AML-193 (cell line): ENCODE results near the gene MCTP1.

Experiments
- DNase-seq, 2 experiments: peaks; one replicate each; lab custom pipeline; 2025; lab: John Stamatoyannopoulos, UW

The MCTP1 gene

GRCh38 chr5:95284572-95285408 is at the start of gene MCTP1:
TSS of gene MCTP1 (minus strand) at chr5:95285094.
- DNase-seq = peak; percentile 28 to 29

GRCh38 chr5:95332158-95332557 is 47.3 kb upstream of the MCTP1 start:
- no peak for DNase-seq

- no peak for DNase-seq
Measured at GRCh38 chr5:95331358-95331757, 46.5 kb upstream of the MCTP1 start.

DNA sequence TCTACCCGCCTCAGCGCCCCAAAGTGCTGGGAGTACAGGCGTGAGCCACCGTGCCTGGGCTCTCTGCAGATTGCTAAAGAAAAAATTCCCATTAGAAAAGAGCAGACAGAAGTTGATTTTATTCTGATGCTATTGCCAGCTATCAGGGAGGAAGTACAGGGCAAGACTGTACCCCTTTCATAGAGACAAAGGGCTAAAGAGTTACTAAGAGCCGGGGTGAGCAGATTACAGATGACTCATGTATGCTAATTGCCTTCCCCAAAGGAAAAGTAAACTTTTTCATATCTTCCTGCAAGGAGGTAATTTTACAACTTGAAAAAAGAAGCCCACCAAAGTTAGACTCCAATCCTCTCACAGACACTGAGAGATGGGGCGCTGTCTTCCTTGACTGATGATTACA is 42.3 kb upstream of the MCTP1 start:
- no peak for DNase-seq

- DNase-seq = no peak
Measured at GRCh38 chr5:95317687-95318086, 32.8 kb upstream of the MCTP1 start.

- DNase-seq = no peak
Measured at GRCh38 chr5:95317085-95317484, 32.2 kb upstream of the MCTP1 start.

DNA sequence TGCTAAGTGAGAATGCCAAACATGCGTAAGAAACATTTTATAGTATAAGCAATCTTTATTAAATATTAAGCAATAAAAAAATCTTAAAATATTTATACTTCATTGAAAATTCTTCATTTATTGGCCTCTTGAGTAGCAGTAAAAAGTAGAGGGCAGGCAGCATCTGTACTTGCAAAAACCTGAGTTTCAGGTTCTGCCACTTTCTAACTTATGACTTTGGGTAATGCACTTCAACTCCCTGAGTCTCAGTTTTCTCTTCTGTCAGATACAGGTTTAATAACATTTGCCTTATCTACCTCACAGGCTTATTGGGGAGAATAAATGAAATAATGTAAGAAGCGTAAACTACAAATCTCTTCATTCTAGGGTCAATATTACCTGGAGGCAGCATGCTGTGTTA is 19.8 kb upstream of the MCTP1 start:
- DNase-seq = no peak

GRCh38 chr5:95298651-95299050 is 13.8 kb upstream of the MCTP1 start:
- DNase-seq = no peak

DNA sequence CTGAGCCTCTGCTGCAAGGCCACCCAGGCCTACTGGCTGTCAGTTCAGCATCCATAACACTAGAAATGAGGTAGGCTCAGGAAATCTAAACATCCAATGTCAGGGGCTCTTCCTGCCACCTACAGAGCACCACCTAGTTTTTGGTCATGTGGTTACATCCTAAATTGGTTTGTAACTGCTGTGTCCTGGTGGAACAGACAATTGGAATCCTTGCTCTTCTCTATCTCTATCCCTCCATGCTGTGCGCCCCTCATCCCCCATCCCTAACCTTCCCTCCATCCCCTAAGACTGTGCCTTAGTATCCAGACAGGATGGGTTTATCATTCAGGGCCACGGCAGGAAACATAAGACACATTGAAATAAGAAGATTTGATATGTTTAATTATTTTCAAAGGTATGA is 11.4 kb upstream of the MCTP1 start:
- no peak for DNase-seq

GRCh38 chr5:95285409-95285755 is 488 bp upstream of the MCTP1 start:
- no peak for DNase-seq

DNA sequence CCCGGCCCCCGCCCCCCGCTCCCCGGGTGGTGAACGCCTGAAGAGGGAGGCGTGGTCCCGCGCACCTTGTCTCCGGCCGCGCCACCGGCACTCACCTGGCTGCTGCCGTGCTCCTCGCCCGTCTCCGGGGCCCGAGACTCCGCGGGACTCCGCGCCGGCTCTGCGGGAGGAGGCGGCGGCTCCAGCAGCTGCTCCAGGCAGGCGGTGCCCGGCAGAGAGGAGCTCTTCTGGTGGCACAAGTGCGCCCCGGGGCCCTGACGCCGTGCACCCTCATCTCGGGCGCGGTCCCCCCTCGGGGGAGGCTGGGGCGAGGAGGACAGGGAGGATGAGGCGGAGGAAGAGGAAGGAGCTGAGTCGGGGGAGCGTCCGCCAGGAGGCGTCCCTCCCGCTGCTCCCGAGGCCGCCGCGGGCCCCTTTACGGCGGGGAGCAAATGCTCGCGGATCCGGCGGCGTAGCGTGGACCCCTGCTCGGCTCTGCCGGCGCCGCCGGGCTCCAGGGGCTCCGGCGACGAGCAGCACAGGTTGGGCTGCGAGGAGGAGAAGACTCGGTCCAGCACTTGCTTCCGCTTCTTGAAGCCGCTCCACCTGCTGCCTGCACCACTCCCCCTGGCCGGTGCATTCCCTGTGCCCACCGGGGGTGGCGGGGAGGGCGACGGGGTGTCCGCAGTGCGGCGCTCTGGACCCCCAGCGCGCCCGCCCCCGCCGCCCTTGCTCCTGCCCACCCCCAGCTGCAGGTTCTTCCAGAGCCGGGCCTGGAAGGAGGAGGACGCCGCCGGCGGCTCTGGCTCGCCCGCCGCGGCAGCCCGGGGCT is 928 bp downstream of the MCTP1 start:
- peak; percentile 43 to 46 for DNase-seq

GRCh38 chr5:95283022-95283615 is 1.8 kb downstream of the MCTP1 start:
- no peak for DNase-seq

DNA sequence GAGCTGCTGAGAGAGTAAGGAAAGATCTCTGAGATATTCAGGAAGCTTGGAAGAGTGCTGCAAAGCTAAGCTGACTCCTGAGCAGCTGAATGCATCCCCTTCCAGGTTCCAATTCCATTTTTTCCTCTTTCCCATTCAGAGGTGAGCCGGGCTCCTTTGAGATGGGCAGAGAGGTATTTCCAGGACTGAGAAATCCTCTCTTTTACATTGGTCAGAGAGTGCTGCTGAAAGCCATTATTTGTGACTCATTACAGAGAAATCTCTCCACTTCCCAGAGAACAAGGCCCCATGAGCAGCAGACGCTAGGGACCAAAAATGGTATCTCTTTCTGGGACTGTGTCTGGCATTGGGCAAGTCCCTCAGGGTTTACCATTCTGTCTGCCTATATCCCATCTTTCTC is 3.7 kb downstream of the MCTP1 start:
- DNase-seq = no peak

GRCh38 chr5:95280401-95281095 is 4.3 kb downstream of the MCTP1 start:
- no peak for DNase-seq

GRCh38 chr5:95274011-95274410 is 10.9 kb downstream of the MCTP1 start:
- DNase-seq = no peak

GRCh38 chr5:95272316-95272929 is 12.5 kb downstream of the MCTP1 start:
- no peak for DNase-seq

DNA sequence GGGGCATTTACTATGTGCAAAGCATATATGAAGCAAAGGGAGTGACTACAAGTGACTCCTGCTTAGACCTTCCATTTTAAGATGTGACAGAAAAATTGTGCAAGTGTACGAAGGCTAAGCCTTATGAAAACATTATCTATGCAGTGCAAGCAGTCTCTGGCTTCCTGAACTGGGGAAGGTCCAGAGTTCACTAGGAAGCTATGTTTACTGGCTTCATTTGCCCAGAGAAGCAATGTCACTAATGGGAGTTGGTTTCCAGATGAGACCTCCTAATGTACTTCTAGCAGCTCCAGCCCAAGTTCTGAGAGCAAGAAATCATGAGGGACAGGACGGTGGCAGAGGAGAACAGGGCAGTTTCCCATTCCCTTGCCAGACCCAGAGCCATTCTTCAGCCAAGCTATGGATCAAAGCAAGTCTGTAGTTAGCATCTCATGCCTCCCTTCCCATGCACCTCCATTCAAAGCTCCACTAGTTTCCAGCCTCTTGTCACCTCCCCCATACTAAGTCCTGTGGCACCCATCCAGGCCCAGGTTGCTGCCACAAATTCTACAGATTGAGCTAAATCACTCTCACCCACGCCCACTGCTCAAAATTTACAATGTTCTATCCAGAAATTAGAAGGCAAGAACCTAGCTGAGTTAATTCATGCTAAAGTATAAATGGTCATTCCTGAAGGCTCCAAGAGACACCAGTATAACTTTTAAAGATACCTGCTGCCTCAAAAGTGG is 21.8 kb downstream of the MCTP1 start:
- DNase-seq = no peak

GRCh38 chr5:95261437-95262175 is 23.3 kb downstream of the MCTP1 start:
- peak; percentile 67 to 71 for DNase-seq

DNA sequence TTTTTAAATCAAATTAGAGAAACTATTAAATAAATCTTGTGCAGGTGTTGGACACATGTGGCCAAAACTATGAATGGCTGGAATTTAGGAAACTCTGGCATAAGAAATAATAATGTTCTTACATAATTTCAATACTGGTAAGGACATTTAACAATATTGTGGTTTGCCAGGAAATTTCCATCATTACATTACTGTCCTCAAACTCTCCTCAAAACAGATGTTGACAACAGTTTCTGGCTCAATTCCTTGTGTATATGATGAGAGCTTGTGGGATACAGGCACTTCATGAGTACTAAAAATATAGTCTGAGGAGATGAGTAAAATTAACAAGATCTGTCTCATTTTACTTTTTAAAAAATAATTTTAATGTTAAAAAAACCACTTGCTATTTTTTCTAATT is 27.9 kb downstream of the MCTP1 start:
- no peak for DNase-seq

DNA sequence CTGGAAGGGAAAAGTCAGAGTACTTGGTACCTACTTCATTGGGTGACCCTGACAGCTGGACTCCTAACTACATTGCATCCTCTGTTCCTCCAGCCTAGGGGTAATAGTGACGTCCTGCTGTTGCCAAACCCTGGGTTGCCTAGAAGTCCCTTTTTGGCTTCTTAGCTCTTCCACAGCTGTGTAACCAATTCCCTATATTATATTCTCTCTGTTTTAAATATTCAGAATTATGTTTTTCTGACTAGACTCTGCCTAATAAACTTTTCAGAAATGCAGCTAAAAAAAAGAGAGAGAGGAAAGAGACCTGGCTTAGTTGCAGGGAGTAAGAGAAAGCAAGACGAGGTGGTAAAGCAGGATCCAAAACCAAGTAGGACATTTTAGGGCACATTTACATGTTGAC is 28.4 kb downstream of the MCTP1 start:
- no peak for DNase-seq

- no peak for DNase-seq
Measured at GRCh38 chr5:95252801-95253200, 32.1 kb downstream of the MCTP1 start.
